ENCODE measurements around the gene PYM1. TPM values are rescaled to one million over a fixed set of nuclear protein-coding genes. Genes with fewer than 3 reads are reported as not detected.

Gene PYM1
- polyA plus RNA-seq, 2 of the 4 experiments (the other 2 are of a cell fraction), result 30.4 to 49.5 TPM

DNA sequence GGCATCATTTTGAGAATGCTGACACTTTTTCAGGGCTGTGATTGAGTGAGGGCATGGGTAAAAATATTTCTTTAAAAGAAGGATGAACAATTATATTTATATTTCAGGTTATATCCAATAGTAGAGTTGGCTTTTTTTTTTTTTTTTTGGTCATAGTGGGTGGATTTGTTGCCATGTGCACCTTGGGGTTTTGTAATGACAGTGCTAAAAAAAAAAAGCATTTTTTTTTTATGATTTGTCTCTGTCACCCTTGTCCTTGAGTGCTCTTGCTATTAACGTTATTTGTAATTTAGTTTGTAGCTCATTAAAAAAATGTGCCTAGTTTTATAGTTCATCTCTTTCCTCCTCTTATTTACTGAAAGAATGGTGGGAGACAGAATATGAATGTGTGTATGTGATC is 44.8 kb upstream of the PYM1 start:
- FAIRE-seq, result no peak
- POLR2A ChIA-PET, result no interaction called here
- ATAC-seq, result no peak
- H3K27ac ChIP-seq, result peak overlapping the region; percentile 69 to 83; a peak in 5 of 6 replicates
- no peak for DNase-seq (ENCODE audit: low read depth in 1 of 2, low spot score in 1 of 2)
- TF ChIP-seq NPAS2 (CRISPR knock-in tag; IDR thresholded peaks at IDR 0.05; ENCODE audit: borderline replicate concordance) (no peak), BHLHE40 (IDR thresholded peaks at IDR 0.05; ENCODE audit: low read depth, low read length) (no peak)
- TF ChIP-seq, protein P1, sequence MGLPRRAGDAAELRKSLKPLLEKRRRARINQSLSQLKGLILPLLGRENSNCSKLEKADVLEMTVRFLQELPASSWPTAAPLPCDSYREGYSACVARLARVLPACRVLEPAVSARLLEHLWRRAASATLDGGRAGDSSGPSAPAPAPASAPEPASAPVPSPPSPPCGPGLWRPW (IDR thresholded peaks at IDR 0.05), result no peak
- CTCF ChIA-PET, result interaction anchor here (2.9 kb wide), 1 partner anchor 16 kb away, joined by 12 read pairs; no protein-coding TSS in a partner anchor
- WGBS (ENCODE audit: missing lambda C conversion rate), result 83% methylated on average over 1 of the region's 1 CpG
- peaks cover 29% of the 10 kb centered on the region; the same call in 2 of the 3 replicates for H3K4me1 ChIP-seq
- H3K4me2 ChIP-seq, result peak overlapping the region; percentile 88
- H3K9me3 ChIP-seq, result no peaks in the 10 kb centered on the region
- no peak overlapping the region for H3K4me3 ChIP-seq

DNA sequence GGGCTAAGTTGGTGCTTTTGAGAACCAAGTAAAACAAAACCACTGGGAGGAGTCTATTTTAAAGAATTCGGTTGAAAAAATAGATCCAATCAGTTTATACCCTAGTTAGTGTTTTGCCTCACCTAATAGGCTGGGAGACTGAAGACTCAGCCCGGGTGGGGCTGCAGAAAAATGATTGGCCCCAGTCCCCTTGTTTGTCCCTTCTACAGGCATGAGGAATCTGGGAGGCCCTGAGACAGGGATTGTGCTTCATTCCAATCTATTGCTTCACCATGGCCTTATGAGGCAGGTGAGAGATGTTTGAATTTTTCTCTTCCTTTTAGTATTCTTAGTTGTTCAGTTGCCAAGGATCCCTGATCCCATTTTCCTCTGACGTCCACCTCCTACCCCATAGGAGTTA is 44.3 kb upstream of the PYM1 start:
- 48% methylated on average over 3 of the region's 3 CpGs for WGBS (ENCODE audit: missing lambda C conversion rate)
- Histone ChIP-seq H3K27ac (no peak overlapping the region), H3K4me1 (peaks cover 32% of the 10 kb centered on the region; the same call in 2 of the 3 replicates), H3K4me2 (peak overlapping the region; percentile 88; the same call in 2 of the 3 replicates), H3K9me3 (no peaks in the 10 kb centered on the region), H3K4me3 (no peak overlapping the region)
- ATAC-seq (no peak), DNase-seq (ENCODE audit: low read depth in 1 of 2, low spot score in 1 of 2) (peak in 1 of 2 experiments; percentile 39), FAIRE-seq (no peak)
- ChIA-PET CTCF (interaction anchor here (2.9 kb wide), 1 partner anchor 16 kb away, joined by 12 read pairs; no protein-coding TSS in a partner anchor), POLR2A (no interaction called here)
- no peak for TF ChIP-seq POLR2A (IDR thresholded peaks at IDR 0.05; ENCODE audit: low read length)
- TF ChIP-seq RNF2 (IDR thresholded peaks at IDR 0.05; ENCODE audit: borderline replicate concordance, low read depth), result no peak
- TF ChIP-seq KDM5A (IDR thresholded peaks at IDR 0.05), result no peak
- no peak for TF ChIP-seq ESRRA (IDR thresholded peaks at IDR 0.05; ENCODE audit: borderline replicate concordance, low read length)
- TF ChIP-seq, protein P2, sequence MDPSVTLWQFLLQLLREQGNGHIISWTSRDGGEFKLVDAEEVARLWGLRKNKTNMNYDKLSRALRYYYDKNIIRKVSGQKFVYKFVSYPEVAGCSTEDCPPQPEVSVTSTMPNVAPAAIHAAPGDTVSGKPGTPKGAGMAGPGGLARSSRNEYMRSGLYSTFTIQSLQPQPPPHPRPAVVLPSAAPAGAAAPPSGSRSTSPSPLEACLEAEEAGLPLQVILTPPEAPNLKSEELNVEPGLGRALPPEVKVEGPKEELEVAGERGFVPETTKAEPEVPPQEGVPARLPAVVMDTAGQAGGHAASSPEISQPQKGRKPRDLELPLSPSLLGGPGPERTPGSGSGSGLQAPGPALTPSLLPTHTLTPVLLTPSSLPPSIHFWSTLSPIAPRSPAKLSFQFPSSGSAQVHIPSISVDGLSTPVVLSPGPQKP (IDR thresholded peaks at IDR 0.05; ENCODE audit: low read depth, low read length), result no peak
- no peak for TF ChIP-seq HOXB5 (CRISPR knock-in tag; IDR thresholded peaks at IDR 0.05)
- TF ChIP-seq ZSCAN20 (CRISPR knock-in tag; IDR thresholded peaks at IDR 0.05), result no peak
- TF ChIP-seq, protein P3, sequence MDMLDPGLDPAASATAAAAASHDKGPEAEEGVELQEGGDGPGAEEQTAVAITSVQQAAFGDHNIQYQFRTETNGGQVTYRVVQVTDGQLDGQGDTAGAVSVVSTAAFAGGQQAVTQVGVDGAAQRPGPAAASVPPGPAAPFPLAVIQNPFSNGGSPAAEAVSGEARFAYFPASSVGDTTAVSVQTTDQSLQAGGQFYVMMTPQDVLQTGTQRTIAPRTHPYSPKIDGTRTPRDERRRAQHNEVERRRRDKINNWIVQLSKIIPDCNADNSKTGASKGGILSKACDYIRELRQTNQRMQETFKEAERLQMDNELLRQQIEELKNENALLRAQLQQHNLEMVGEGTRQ (IDR thresholded peaks at IDR 0.05), result no peak
- no peak for TF ChIP-seq RFX5 (IDR thresholded peaks at IDR 0.05)
- TF ChIP-seq, protein P4, sequence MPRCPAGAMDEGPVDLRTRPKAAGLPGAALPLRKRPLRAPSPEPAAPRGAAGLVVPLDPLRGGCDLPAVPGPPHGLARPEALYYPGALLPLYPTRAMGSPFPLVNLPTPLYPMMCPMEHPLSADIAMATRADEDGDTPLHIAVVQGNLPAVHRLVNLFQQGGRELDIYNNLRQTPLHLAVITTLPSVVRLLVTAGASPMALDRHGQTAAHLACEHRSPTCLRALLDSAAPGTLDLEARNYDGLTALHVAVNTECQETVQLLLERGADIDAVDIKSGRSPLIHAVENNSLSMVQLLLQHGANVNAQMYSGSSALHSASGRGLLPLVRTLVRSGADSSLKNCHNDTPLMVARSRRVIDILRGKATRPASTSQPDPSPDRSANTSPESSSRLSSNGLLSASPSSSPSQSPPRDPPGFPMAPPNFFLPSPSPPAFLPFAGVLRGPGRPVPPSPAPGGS (IDR thresholded peaks at IDR 0.05), result no peak
- TF ChIP-seq, protein P5, sequence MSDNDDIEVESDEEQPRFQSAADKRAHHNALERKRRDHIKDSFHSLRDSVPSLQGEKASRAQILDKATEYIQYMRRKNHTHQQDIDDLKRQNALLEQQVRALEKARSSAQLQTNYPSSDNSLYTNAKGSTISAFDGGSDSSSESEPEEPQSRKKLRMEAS (IDR thresholded peaks at IDR 0.05), result no peak

DNA sequence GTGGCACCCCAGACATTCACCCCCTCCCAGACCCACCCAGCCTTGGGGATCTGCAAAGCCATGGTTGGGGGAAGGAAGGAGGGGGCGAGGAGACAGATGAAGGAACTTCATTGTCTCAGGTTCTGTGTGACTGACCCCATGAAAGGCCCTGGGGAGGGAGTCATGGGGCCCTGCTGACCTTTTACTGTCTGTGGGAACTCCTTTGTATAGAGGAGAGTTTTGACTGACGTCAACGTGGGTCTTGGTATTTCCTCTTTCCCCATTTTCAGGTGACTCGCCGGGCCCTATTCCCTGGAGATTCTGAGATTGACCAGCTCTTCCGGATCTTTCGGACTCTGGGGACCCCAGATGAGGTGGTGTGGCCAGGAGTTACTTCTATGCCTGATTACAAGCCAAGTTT is 43.1 kb upstream of the PYM1 start:
- FAIRE-seq, result no peak
- Histone ChIP-seq H3K4me2 (no peak overlapping the region), H3K9me3 (no peaks in the 10 kb centered on the region), H3K4me1 (peaks cover 37% of the 10 kb centered on the region; the same call in 2 of the 3 replicates), H3K27ac (no peak overlapping the region), H3K4me3 (no peak overlapping the region)
- no peak for TF ChIP-seq POLR2A (IDR thresholded peaks at IDR 0.05; ENCODE audit: low read length)
- TF ChIP-seq, protein P3 (IDR thresholded peaks at IDR 0.05), result no peak
- no peak for TF ChIP-seq RARB (CRISPR knock-in tag; IDR thresholded peaks at IDR 0.05)
- no peak for TF ChIP-seq TP53 (CRISPR knock-in tag; IDR thresholded peaks at IDR 0.05)
- TF ChIP-seq HEYL (CRISPR knock-in tag; IDR thresholded peaks at IDR 0.05), result no peak
- TF ChIP-seq RNF2 (IDR thresholded peaks at IDR 0.05; ENCODE audit: borderline replicate concordance, low read depth), result no peak
- TF ChIP-seq, protein P1 (IDR thresholded peaks at IDR 0.05), result no peak
- WGBS (ENCODE audit: missing lambda C conversion rate), result 94% methylated on average over 7 of the region's 7 CpGs
- no peak for ATAC-seq
- POLR2A ChIA-PET, result no interaction called here
- DNase-seq (ENCODE audit: low read depth in 1 of 2, low spot score in 1 of 2), result no peak
- CTCF ChIA-PET, result interaction anchor here (1.0 to 1.5 kb wide), 2 partner anchors 31 to 103 kb away, joined by 3 read pairs; no protein-coding TSS in a partner anchor

All from A549 (cell line).